ENCODE results near the gene ADAMTS6.
A peak's percentile ranks its signal among the peaks of the same experiment; 100 is the strongest.

ADAMTS6 gene

DNA sequence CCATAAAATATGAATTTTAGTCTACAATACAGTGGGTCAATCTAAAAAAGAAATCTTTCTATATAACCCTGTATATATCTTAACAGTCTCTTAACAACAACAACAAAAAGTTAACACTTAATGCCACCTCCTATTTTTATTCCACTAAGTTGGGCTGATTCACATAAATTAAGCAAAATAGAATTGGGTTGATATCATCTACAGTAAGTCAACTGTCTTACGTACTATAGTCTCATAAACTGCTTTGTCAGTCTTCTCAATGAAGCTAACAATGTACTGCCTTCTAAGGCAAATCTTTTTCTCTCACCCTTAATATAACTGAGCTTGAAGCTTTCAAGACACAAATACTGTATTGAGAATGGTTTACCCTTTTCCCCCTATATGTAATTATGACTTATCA, 185.7 kb downstream of the ADAMTS6 start:
- Histone ChIP-seq H3K79me2 (ENCODE audit: control insufficient read depth, insufficient read depth, low read length, unreplicated experiment) (no peaks in the 10 kb centered on the region), H3K36me3 (ENCODE audit: insufficient read depth, low read length) (no peaks in the 10 kb centered on the region; the same call in 1 of the 2 replicates), H3K4me3 (ENCODE audit: low read depth, low read length) (no peak overlapping the region), H3K4me1 (ENCODE audit: control insufficient read depth, insufficient read depth, low read length, unreplicated experiment) (no peaks in the 10 kb centered on the region), H2AFZ (ENCODE audit: low read length, unreplicated experiment) (no peak overlapping the region), H3K27ac (ENCODE audit: low read depth, low read length) (no peak overlapping the region), H3K27me3 (ENCODE audit: insufficient read depth, low read length) (no peaks in the 10 kb centered on the region)

DNA sequence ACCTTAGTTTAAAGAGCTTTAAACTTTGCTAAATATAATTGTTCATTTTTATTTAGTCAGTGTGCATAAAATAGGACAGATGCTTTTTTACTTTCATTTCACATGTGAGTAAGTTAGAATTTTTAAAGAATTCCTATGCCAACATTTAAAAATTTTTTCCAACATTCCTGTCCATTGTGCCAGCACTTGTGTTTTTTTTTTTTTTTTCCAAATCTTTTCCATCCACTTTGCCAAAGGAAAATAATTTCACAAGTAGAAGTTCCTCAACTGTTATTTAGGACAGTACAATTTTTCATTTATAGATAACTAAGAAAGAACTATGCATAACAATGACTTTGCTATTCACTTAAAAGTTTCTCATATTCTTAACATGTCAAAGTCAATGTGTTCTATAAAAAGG, 189.5 kb downstream of the ADAMTS6 start:
- no peak overlapping the region for H3K27ac ChIP-seq (ENCODE audit: low read depth, low read length)
- no peak overlapping the region for H3K4me3 ChIP-seq (ENCODE audit: low read depth, low read length)
- H3K79me2 ChIP-seq (ENCODE audit: control insufficient read depth, insufficient read depth, low read length, unreplicated experiment): no peaks in the 10 kb centered on the region
- H3K4me1 ChIP-seq (ENCODE audit: control insufficient read depth, insufficient read depth, low read length, unreplicated experiment): no peaks in the 10 kb centered on the region
- no peaks in the 10 kb centered on the region; the same call in 1 of the 2 replicates for H3K36me3 ChIP-seq (ENCODE audit: insufficient read depth, low read length)
- H3K27me3 ChIP-seq (ENCODE audit: insufficient read depth, low read length): no peaks in the 10 kb centered on the region
- H2AFZ ChIP-seq (ENCODE audit: low read length, unreplicated experiment): no peak overlapping the region

- Histone ChIP-seq H3K27me3 (ENCODE audit: insufficient read depth, low read length) (no peaks in the 10 kb centered on the region), H3K36me3 (ENCODE audit: insufficient read depth, low read length) (no peaks in the 10 kb centered on the region), H3K4me1 (ENCODE audit: control insufficient read depth, insufficient read depth, low read length, unreplicated experiment) (no peaks in the 10 kb centered on the region), H3K4me3 (ENCODE audit: low read depth, low read length) (no peak overlapping the region), H3K27ac (ENCODE audit: low read depth, low read length) (no peak overlapping the region), H3K79me2 (ENCODE audit: control insufficient read depth, insufficient read depth, low read length, unreplicated experiment) (no peaks in the 10 kb centered on the region), H2AFZ (ENCODE audit: low read length, unreplicated experiment) (no peak overlapping the region)
Observed at GRCh38 chr5:65290677-65291076, 191.0 kb downstream of the ADAMTS6 start.

GRCh38 chr5:65288657-65289056, 193.1 kb downstream of the ADAMTS6 start:
- H3K27ac ChIP-seq (ENCODE audit: low read depth, low read length): no peak overlapping the region
- no peak overlapping the region for H3K4me3 ChIP-seq (ENCODE audit: low read depth, low read length)
- no peaks in the 10 kb centered on the region for H3K36me3 ChIP-seq (ENCODE audit: insufficient read depth, low read length)
- H2AFZ ChIP-seq (ENCODE audit: low read length, unreplicated experiment): no peak overlapping the region
- H3K27me3 ChIP-seq (ENCODE audit: insufficient read depth, low read length): no peaks in the 10 kb centered on the region
- H3K79me2 ChIP-seq (ENCODE audit: control insufficient read depth, insufficient read depth, low read length, unreplicated experiment): no peaks in the 10 kb centered on the region
- H3K4me1 ChIP-seq (ENCODE audit: control insufficient read depth, insufficient read depth, low read length, unreplicated experiment): no peaks in the 10 kb centered on the region

GRCh38 chr5:65279603-65280002, 202.1 kb downstream of the ADAMTS6 start:
- H3K4me1 ChIP-seq (ENCODE audit: control insufficient read depth, insufficient read depth, low read length, unreplicated experiment): no peaks in the 10 kb centered on the region
- no peak overlapping the region for H2AFZ ChIP-seq (ENCODE audit: low read length, unreplicated experiment)
- no peak overlapping the region for H3K27ac ChIP-seq (ENCODE audit: low read depth, low read length)
- no peaks in the 10 kb centered on the region for H3K27me3 ChIP-seq (ENCODE audit: insufficient read depth, low read length)
- H3K36me3 ChIP-seq (ENCODE audit: insufficient read depth, low read length): peaks cover 6% of the 10 kb centered on the region; the same call in 1 of the 2 replicates
- H3K4me3 ChIP-seq (ENCODE audit: low read depth, low read length): no peak overlapping the region
- H3K79me2 ChIP-seq (ENCODE audit: control insufficient read depth, insufficient read depth, low read length, unreplicated experiment): no peaks in the 10 kb centered on the region

DNA sequence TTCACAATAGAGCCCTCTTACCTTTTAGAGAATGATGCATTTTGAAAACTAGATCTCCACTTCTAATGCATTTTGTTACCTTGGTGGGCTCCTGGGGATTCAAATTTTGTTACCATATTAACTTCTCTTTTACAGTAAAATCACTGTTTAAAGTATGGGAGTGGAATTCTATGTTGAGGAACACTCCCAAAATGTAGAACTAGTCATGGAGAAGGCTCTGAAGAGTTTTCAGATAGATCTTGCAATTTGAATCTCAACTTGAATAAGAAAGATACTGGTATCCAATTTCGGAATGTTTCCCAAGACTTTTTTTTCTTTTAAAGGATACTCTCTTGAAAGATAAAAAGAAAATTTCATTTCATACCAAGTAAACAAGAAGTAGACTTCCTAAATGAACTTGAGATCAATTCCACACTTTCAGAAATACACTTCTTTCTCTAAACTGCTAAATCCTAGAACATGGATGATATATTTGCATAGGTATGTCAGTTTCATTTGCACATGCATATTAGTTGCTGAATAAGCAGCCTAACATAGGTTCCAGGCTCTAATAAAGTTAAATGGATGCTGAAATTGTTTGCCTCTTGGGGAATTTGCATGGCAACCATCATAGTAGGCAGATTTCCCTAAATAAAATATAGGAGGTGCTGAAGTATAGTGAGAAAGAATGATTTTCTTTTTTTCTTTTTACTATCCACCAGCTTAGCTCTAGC, 205.4 kb downstream of the ADAMTS6 start:
- no peak overlapping the region for H3K27ac ChIP-seq (ENCODE audit: low read depth, low read length)
- H3K79me2 ChIP-seq (ENCODE audit: control insufficient read depth, insufficient read depth, low read length, unreplicated experiment): no peaks in the 10 kb centered on the region
- peaks cover 6% of the 10 kb centered on the region; the same call in 1 of the 2 replicates for H3K36me3 ChIP-seq (ENCODE audit: insufficient read depth, low read length)
- no peak overlapping the region for H2AFZ ChIP-seq (ENCODE audit: low read length, unreplicated experiment)
- H3K4me3 ChIP-seq (ENCODE audit: low read depth, low read length): no peak overlapping the region
- H3K4me1 ChIP-seq (ENCODE audit: control insufficient read depth, insufficient read depth, low read length, unreplicated experiment): no peaks in the 10 kb centered on the region
- no peaks in the 10 kb centered on the region for H3K27me3 ChIP-seq (ENCODE audit: insufficient read depth, low read length)

- no peaks in the 10 kb centered on the region for H3K79me2 ChIP-seq (ENCODE audit: control insufficient read depth, insufficient read depth, low read length, unreplicated experiment)
- no peak overlapping the region for H3K4me3 ChIP-seq (ENCODE audit: low read depth, low read length)
- no peaks in the 10 kb centered on the region for H3K27me3 ChIP-seq (ENCODE audit: insufficient read depth, low read length)
- no peak overlapping the region for H3K27ac ChIP-seq (ENCODE audit: low read depth, low read length)
- no peaks in the 10 kb centered on the region for H3K4me1 ChIP-seq (ENCODE audit: control insufficient read depth, insufficient read depth, low read length, unreplicated experiment)
- no peak overlapping the region for H2AFZ ChIP-seq (ENCODE audit: low read length, unreplicated experiment)
- no peaks in the 10 kb centered on the region for H3K36me3 ChIP-seq (ENCODE audit: insufficient read depth, low read length)
Observed at GRCh38 chr5:65271906-65272305, 209.8 kb downstream of the ADAMTS6 start.

- no peak overlapping the region for H3K4me3 ChIP-seq (ENCODE audit: low read depth, low read length)
- H3K27me3 ChIP-seq (ENCODE audit: insufficient read depth, low read length): no peaks in the 10 kb centered on the region
- peaks cover 2% of the 10 kb centered on the region for H3K4me1 ChIP-seq (ENCODE audit: control insufficient read depth, insufficient read depth, low read length, unreplicated experiment)
- no peaks in the 10 kb centered on the region for H3K36me3 ChIP-seq (ENCODE audit: insufficient read depth, low read length)
- no peak overlapping the region for H3K27ac ChIP-seq (ENCODE audit: low read depth, low read length)
- no peak overlapping the region for H2AFZ ChIP-seq (ENCODE audit: low read length, unreplicated experiment)
- no peaks in the 10 kb centered on the region for H3K79me2 ChIP-seq (ENCODE audit: control insufficient read depth, insufficient read depth, low read length, unreplicated experiment)
Observed at GRCh38 chr5:65268525-65268924, 213.2 kb downstream of the ADAMTS6 start.

DNA sequence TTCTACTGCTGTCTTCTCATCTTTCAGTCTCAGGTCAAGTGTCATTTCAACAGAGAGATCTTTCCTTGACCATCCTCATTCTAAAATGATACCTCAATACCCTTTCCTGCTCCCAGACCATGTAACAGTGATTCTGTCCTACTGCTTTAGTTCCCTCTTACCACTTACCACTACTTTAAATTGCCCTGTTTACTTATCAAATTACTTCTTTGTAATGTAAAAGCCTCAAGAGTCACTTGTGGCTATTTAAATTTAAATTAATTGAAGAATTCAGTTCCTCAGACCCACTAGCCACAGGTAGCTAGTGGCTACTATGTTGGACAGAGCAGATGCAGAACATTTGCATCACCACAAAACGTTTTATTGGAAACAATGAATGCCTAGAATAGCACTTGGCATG, 217.3 kb downstream of the ADAMTS6 start:
- peaks cover 23% of the 10 kb centered on the region for H3K4me1 ChIP-seq (ENCODE audit: control insufficient read depth, insufficient read depth, low read length, unreplicated experiment)
- H3K36me3 ChIP-seq (ENCODE audit: insufficient read depth, low read length): 0 out of 2 replicates have a peak, but pooled peaks cover 3% of the 10 kb centered on the region
- no peak overlapping the region for H3K4me3 ChIP-seq (ENCODE audit: low read depth, low read length)
- H3K27me3 ChIP-seq (ENCODE audit: insufficient read depth, low read length): no peaks in the 10 kb centered on the region
- no peak overlapping the region for H2AFZ ChIP-seq (ENCODE audit: low read length, unreplicated experiment)
- H3K79me2 ChIP-seq (ENCODE audit: control insufficient read depth, insufficient read depth, low read length, unreplicated experiment): no peaks in the 10 kb centered on the region
- H3K27ac ChIP-seq (ENCODE audit: low read depth, low read length): no peak overlapping the region

DNA sequence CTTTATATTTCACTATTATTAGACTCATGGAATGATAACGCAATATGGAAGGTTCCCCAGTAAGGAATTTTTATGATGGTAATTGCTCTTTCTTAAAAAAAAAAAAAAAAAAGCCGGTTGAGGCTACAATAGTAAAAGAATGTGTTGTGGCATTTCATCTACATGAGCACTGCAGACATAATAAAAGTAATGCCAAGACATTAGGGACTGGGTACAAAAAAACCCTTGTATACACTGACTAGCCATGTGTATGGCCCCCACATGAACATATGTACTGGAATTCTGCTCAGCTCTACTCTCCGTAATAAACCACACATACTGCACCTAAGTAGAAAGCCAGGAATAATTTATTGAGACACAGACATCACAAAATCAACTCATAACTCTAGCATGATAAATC, 218.4 kb downstream of the ADAMTS6 start:
- no peaks in the 10 kb centered on the region for H3K79me2 ChIP-seq (ENCODE audit: control insufficient read depth, insufficient read depth, low read length, unreplicated experiment)
- no peak overlapping the region for H3K4me3 ChIP-seq (ENCODE audit: low read depth, low read length)
- H2AFZ ChIP-seq (ENCODE audit: low read length, unreplicated experiment): no peak overlapping the region
- H3K27me3 ChIP-seq (ENCODE audit: insufficient read depth, low read length): no peaks in the 10 kb centered on the region
- H3K27ac ChIP-seq (ENCODE audit: low read depth, low read length): no peak overlapping the region
- H3K36me3 ChIP-seq (ENCODE audit: insufficient read depth, low read length): 0 out of 2 replicates have a peak, but pooled peaks cover 4% of the 10 kb centered on the region
- H3K4me1 ChIP-seq (ENCODE audit: control insufficient read depth, insufficient read depth, low read length, unreplicated experiment): peaks cover 23% of the 10 kb centered on the region

DNA sequence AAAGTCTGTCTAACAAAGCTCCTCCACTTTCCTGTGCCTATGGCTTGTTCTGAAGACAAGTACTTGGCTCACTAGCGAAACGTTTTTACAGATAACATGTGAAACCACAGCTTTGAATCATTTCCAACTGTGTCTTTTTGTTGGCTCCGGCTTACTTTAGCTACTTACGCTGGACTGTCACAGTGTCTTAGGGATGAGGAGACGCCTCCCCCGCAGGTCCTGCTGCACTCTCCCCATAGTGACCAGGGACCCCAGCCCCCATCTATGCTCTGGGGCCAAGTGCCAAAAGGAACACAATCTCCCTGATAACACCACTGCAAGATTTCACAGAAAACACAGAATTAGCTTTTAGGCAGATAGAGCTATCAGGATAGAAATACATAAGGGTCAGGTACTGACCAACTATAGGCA, 219.1 kb downstream of the ADAMTS6 start:
- H3K79me2 ChIP-seq (ENCODE audit: control insufficient read depth, insufficient read depth, low read length, unreplicated experiment): no peaks in the 10 kb centered on the region
- H2AFZ ChIP-seq (ENCODE audit: low read length, unreplicated experiment): peak overlapping the region; percentile 65
- no peaks in the 10 kb centered on the region for H3K27me3 ChIP-seq (ENCODE audit: insufficient read depth, low read length)
- peaks cover 23% of the 10 kb centered on the region for H3K4me1 ChIP-seq (ENCODE audit: control insufficient read depth, insufficient read depth, low read length, unreplicated experiment)
- peak overlapping the region; percentile 54 for H3K27ac ChIP-seq (ENCODE audit: low read depth, low read length)
- H3K4me3 ChIP-seq (ENCODE audit: low read depth, low read length): peak overlapping the region; percentile 58
- H3K36me3 ChIP-seq (ENCODE audit: insufficient read depth, low read length): peaks cover 4% of the 10 kb centered on the region; the same call in 1 of the 2 replicates

All from ACC112 (cell line).